Activated CD4-positive, alpha-beta T cell treated with anti-CD3 and anti-CD28 coated beads, Interleukin-2, amount 50 U/mL, for 1 hour (primary cell): ENCODE results near the gene MC2R.

Experiments used
- DNase-seq: peaks from one replicate; pipeline ENCODE4 v3.0.0-alpha.2; 2020

The MC2R gene

DNA sequence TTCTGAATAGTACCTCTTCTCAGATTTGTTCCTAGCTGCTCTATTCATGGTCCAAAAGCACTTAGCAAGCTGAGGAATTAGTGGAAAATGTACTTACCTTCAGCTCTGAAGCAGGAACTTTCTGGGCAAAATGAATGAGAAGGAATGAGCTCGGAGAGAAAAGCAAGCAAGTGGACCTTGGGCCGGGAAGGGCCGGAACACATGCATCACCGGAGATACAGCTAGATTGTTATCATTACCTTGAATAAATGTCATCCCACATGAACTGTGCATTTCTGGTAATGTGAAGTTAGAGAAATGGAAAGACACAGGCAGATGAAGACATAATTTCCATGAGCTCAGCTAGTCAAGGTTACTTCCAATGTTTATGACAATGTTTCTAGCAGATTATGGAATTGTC, at the start of gene MC2R:
Gene MC2R (minus strand): TSS at position 146 of the 400 bp plus-strand sequence. CDS start 30,018 bp downstream, outside the sequence.
- DNase-seq = no peak

DNA sequence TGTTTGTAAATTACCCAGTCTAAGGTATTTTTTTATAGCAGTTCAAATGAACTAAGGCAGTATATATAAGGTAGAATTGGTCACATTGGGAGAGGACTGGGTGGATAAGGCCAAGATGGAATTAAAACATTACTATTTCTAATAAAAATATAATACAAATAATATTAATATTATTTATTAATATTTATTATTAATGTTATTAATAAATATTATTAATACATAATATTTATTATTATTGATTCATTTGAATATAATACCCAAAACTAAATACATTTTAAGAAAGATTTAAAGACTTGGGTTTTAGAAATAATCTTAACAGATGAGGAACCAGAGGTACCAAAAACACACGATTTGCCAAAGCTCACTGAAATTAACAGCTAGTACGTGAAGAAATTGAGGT, 30.5 kb upstream of the MC2R start:
- DNase-seq = no peak

DNA sequence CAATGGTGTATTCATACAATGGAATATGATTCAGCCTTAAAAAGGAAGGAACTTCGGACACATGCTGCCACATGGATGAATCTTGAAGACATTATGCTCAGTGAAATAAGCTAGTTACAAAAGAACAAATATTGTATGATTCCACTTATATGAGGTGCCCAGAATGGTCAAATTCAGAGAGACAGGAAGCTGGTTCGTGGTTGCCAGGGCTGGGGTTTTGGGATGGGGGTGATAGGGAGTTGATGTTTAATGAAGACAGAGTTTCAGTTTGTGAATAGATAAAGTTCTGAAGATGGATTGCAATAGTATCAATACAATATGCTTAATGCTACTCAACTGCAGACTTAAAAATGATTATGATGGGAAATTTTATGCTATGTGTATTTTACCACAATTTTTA, 28.0 kb upstream of the MC2R start:
- DNase-seq = no peak

DNA sequence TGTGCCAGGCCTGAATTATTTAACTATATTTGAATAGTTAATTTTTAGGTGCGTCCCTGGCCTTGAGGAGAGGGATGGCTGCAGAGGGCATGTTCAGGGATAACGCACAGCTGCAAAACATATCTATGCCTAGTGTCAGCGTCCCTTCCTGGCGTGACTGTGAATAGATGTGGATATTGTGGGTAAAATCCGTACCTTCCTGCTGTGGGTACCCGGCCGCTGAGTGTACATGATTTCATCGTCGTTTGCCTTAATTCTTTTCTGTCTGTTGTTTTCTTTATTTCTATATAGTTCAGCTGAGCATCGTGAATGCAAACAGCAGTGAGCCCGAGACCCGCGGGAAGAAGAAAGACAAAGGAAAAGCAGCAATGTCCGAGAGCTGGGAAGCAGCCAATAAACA, 25.0 kb upstream of the MC2R start:
- DNase-seq = no peak

DNA sequence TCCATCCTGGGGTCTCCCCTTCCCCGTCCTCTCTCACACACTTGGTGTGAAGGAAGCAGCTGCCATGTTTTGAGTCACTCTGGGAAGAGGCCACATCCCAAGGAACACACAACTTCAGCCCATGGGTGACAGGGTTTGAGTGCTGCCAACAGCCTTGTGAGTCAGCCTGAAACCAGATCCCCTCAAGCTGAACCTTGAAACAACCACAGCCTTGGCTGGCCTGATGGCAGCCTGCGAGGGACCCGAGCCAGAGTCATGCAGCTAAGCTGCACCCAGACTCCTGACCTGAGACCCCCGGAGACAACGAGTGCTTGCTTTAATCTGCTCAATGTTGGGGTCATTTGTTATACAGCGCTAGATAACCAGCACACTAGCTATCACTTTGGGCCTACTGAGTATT, 19.3 kb upstream of the MC2R start:
- no peak for DNase-seq

DNA sequence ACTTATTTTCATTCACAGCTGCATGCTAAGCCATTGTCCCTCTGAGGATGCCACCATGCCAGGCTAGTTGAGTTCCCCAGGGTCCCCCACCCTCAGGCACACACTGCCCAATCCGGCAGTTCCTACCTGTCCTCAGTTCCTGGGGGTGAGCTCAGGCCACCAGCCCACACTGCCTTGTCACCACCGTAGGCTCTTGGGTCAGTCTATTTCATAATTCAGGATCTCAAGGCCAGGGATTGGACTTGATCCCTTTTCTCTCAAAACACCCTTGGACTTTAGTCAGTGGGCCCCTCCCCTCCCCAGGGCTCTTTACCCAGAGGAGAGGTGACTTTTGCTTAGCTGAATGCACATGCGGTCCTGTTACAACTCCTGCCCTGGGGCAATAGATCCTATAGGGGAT, 18.7 kb upstream of the MC2R start:
- no peak for DNase-seq

DNA sequence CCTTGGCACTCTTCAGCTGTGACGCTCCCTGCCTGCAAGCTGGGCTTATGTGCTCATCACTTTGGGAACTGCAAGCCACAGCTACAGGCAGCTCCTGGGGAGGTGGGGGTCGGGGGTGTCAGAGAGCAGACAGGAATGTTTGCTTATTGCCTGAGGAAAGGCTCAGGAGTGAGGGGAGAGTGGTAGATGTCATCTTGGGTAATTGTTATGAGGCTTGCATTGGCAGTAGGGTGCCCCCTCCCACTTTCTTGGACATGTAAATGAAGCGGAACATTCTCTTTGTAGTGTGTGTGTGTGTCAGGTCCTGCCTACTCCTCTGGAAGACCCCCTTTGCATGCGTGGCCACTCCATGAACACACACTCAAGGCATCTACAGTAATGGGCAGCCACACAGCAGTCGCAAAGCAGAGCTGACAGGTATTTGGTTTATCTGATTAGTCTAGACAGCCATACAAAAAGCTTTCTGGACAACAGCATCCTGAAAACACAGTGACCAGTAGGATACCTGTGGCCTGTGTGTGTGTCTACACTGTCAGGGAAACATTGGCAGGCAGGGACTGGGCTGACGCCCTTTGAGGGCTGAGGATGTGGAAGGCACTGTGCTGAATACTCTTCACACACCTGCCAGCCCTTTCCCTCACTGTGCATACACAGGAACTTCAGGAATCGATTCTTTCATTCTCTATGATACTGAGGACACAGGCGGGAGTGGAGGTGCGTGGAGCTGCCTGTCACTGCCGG, 17.1 kb upstream of the MC2R start:
- DNase-seq = no peak

DNA sequence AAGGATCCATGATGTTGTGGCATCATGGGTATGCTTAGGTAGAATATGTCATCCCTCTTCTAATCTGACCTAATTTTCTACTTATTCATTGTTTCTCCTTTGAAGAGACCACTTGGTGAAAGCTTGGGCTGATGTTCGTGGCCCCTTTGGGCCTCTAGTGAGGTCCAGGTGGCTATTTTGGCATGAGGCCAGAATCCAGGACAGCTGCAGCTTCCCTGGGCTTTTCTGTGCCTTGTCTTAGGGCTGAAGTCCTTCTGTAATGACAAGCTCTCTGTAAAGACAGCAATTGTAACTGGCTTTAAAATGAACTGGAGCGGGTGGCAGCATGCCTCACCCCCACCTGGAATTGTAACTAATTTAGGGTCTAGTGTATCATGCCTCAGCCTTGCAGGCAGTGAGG, 15.6 kb upstream of the MC2R start:
- no peak for DNase-seq

DNA sequence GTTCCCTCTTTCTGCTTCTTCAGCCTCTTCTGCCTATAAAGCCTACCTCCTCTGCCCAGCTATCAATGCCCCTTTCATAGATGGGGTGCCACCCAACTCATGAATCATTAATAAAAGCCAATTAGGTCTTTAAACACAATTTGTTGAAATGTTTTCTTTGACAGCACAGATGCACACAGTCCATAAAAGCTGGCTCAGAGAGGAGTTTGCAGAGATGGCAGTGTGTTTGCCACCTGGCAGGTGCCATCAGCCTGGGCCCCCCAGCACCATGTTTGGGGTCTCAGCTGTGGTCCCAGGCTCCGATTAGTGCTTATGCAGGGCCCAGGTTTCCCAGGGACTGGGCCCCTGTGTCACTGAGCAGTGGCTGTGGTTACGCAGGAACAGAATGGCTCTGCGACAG, 7.9 kb upstream of the MC2R start:
- DNase-seq = no peak

DNA sequence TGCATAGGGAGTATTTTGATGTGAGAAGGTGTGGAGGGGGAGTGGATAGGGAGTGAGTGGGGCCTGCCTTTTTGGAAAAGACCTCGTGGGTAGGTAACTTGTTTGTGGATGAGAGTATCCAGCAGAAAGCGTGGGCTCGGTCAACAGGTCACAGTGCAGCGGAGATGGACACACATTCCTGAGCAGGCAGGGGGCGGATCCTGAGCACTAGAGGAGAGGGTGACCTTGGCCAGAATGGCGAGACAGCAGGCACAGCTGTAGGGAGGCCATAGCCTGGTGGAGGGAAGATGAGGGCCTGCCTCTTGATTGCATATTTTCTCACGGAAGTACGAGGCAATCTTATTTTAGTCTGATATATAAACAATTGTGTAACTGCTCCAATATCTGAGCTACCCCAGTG, 3.6 kb upstream of the MC2R start:
- no peak for DNase-seq

DNA sequence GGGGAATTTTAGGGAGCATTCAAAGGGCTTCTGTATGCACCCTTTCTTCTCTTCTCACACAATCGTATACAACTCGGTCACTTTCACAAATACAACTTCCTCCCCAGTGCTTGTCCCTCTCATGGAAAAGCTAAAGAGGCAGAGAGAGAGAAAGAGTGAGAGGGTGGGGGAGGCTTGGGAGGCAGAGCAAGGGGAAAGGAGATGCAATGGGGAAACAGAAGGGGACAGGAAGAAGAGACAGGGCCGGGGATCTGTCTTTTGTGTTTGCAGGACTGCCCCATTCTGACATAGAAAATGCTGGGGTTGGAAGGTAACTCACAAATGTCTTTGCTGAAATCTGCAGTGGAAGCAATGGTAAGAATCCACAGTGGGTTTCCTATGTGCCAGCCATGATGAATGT, 2.1 kb upstream of the MC2R start:
- no peak for DNase-seq

DNA sequence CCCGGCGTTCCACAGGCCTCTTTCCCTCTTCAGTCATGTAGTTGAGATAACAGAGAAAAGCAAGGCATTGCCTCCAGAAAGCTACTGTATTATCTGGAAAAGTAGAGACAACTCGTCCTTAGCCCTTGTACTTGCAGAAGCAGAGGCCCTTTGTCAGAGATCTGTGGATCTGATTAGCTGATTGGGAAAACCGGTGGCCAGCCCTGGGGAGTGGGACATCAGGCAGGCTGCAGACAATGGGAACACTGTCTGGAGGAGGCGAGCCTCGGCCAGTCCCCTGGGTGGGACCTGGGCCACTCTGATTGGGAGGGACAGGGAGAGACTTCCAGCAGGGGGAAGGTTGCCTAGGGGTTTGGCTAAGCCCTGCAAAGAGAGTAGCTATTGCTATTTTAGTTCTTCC, 1.2 kb upstream of the MC2R start:
- DNase-seq = no peak

DNA sequence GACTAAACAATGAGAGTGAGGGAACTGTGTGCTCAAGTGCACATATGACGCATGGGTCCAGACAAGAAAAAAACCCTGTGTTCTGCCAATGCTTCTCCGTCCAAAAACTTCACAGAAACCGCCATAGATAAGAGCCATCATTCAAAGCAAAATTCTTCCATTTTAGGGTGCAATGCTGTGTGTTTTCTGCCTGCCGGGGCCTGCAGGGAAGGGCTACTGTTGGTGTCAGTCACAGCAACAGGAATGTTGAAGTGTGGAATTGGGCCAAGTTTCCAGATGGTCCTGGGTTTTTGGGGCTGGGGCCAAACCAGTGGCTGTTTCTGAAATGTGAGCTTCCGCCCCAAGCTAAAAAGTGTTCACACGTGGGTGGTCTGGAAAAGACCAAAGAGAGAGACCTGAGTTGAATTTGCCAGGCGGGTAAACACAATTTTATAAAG, 677 bp upstream of the MC2R start:
- DNase-seq = no peak

DNA sequence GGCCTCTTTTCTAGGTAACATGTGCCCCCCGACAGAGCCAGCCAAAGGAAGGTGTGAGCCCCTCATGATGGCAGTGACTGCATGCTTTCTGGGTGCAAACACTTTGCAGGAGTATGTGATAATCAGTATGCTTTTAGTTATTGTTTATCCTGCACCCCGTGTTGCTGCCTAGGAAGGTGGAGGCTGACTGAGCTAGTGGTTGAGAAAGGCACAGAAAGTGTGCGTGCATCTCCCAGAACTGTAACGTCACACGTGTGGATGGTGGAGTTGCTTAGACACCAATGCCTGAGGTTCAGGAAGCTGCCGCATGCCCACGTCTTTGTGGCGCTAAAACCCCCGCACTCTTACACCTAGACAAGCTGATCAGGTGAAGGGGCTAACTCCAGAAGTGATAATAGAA, 580 bp downstream of the MC2R start:
- DNase-seq = no peak

DNA sequence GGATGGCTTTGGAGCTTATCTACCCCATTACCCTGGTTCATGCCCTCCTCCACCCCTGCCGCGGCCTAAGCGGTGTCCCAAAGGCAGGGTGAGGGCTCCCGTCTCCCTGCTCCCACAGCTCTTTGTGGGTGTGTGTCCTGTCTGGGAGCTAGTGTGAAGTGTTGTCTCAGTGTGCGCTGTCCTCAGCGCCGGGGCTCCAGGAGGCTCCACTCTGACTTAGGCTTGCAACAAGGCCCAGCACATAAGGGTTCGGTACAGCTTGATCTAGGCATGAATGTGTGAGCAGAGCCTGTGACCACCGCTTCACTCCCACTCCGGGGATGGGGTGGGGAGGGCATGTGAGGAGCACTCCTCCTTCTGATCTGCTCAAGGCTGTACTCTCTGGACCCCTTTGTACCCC, 1.2 kb downstream of the MC2R start:
- DNase-seq = no peak

DNA sequence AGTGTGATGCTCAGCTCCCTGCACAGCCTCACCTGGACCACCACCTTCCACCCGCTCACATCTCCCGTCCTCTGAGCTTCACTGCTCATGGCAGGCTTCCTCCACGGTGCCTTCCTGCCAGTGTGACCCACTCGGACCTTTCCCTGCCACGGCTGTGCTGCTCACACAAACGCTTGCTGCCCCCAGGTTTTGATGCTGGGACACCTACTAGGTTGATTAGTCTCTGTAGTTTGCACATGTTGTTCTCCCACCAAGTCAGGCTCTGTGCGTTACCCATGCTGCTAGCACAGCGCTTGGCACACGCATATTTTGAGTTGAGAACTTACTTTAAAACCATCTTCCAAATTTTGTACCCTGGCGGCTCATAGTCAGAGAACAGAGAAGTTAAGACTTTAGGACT, 2.1 kb downstream of the MC2R start:
- DNase-seq = no peak

DNA sequence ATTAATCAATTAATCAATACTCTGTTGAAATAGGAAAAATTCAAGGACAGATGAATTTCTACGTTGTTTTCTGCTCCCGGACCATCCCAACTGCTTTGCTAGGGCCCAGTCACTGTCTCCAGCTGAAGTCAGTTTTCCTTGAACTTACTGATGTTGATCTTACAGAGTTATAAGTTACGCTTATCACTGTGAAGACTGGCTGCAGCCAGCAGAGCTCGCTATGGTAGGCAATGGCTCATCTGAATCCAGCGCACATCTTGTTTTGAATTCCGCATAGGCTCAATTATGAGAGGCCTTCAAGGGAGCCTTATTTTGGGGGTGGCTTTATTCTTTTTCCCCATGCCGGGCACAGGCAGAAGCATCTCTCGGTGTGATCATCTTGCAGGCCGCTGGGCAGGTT, 2.7 kb downstream of the MC2R start:
- DNase-seq = no peak

DNA sequence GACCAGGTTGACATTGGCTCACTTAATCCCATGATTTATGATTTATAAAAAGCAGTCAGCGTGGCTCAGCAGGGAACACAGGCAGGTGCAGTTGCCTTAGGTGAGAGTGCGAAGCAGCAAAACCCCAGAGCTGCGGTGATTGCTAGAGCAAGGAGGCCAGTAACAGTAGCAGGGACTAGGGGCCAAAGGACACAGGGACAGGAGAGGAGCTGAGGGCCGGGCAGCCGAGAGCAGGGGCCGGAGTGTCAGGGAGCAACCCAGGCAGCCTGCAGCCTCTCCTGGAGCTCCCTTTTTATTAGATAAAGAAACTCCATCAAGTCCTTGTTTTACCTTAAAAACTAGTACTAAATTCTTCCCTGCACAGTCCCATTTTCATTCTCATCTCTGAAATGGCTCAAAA, 4.3 kb downstream of the MC2R start:
- no peak for DNase-seq

DNA sequence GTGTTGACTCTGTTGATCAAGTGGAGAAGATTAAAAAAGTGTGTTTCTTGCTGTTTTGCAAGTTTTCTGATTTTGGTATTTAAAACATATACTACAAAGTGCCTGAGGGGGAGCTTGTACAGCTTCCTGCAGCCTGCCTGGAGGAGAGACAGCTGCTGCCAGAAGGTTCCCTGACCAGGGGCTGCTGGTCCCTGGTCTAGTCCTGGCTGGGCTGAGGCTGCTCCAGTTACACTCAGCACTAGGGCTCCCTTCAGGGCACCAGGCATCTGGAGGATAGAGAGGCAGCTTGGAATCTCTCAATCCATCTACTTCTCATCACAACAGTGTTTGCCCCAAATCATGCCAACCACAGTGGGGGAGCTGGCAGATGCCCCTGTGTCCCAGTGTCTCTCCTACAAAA, 4.8 kb downstream of the MC2R start:
- DNase-seq = no peak

DNA sequence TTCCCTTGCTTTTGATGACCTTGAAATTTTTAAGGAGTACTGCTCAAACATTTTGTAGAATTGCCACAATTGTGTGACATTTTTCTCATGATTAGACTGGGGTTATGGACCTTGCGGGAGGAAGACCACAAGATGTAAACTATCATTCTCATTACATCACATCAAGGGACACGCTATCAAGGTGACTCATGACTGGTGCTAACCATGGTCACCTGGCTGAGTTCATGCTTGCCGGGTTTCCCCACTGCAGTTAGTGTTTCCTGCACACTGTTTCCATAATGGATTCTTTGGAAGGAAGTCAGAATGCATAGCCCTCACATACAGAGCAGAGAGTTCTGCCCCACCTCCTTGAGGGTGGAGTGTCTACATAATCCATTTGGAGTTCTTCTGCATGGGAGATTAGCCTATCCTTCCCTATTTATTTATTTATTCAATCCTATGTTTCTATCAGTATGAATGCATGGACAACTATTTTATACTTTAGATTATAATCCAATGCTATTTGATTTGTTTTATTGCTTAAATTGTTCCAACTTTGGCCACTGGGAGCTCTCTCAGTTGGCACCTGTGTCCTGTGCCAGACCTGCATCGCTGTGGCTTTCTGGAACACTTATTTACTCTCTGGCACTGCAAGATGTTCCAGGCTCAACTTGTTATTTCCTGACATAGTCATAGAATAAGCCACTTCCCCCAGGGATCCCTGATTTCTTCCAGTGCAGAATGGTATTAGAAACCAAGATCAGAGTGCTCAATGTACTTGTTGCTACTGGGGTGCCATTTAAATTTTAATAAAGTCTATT, 6.0 kb downstream of the MC2R start:
- DNase-seq = no peak

DNA sequence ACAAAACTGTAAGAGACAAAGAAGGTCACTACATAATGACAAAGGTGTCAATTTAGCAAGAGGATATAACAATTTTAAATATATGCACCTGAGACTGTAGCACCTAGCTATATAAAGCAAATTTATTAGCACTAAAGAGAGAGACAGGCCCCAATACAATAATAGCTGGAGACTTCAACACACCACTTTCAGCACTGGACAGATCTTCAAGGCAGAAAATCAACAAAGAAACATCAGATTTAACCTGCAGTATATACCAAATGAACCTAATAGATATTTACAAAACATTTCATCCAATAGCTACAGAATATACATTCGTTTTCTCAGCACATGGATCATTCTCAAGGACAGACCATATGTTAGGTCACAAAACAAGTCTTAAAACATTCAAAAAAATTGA, 14.7 kb downstream of the MC2R start:
- DNase-seq = no peak

DNA sequence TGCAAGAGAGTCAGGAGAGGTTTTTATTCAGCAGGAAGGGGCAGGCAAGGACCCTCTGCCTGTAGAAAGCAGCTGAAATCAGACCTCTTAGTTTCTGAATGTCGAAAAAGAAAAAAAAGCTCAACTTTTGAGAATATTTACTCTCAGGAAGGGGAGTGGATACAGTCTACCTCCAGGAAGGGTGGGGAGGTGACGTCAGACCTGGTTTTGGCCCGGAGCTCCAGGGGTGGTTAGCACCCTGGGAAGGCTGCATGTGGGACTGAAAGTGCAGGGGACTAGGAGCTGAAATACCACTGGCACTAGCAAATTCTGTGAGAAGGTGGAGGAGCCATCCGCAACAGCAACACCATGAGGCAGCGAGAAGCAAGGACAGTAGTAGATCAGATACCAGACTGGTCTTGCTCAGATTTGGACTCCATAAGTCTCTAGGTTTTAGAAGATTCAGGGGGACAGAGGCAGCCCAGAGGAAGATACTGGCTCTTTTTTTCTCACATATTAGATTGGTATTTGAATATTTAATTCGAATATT, 19.8 kb downstream of the MC2R start:
- DNase-seq = no peak

DNA sequence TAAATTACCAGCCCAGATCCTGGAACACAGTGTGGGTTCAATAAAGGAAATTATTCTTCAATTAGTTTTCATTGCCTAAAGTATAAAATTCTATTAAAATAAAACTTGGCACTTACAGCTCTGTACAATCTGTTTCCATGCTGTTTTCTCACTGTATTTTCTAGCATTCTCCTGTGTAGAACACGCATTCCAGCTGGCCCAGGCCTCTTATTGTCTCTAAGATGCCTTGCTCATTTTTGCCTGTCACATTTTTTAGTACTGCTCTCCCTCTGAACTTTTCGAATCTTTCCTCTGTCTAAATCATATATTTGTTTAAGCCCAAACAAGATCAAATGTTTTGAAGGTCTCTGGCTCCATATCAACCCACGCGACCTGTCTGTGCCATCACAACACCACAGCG, 20.8 kb downstream of the MC2R start:
- no peak for DNase-seq

DNA sequence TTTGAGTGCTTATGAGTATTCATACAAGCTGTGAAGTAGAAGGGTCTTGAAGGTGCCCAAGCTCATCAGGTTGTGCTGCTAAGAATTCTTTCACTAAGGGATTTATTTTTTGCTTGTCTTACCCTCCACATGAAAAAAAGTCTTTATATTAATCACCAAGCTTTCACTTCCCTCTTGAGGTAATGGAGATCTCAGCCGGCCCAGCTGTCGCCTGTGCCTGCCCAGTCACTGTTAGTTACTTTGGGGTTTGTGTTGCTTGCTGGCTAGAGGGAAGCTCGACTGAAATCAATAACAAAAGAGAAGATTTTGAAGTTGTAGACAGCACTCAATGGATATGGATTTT, 21.9 kb downstream of the MC2R start:
- no peak for DNase-seq

DNA sequence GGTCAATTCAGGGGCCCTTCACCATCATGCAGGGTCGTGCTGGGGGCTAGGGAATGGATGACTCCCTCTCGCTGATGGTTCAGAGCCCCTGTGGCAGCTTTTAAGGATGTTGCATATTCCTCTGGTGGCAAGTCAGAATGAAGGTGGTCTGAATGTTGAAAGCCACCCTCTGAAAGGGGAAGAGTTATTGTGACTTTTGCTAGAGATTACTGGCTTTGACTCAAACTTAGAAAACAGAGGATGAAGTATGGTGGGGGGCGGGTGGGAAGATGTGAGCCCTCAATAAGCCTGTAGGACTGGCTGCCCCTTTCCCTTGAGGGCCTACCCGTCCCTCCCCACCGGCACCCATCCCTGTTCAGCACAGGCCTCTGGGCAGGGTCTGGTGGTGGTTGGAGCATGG, 23.2 kb downstream of the MC2R start:
- no peak for DNase-seq
